PC-3 (cell line): Measurements from ENCODE around the gene TMEM87B. TPM values are rescaled to one million over a fixed set of nuclear protein-coding genes. Genes with fewer than 3 reads are reported as not detected.
A peak's percentile ranks its signal among the peaks of the same experiment; 100 is the strongest.
"Not testable (repeated sequence)": the region's sequence is repeated elsewhere in the genome, so short reads cannot be mapped to it uniquely, and the experiment has no call there.

Experiments
- ATAC-seq: fragments of 200-7000 bp; cut with Tn5 transposase; 2 replicates; pipeline ENCODE4 v1.9.1; 2020; ENCODE audit warnings: mild to moderate bottlenecking, moderate library complexity
- BruUV-seq: library from RNA; stranded (reverse); fragments of 400-500 nt; replicated peaks from 2 replicates; lab custom pipeline; 2021; lab: Mats Ljungman, UMichigan
- CTCF ChIA-PET: fragments of 300-600 bp; sonication (Branson Sonifier 250); formaldehyde crosslinking; loops from one replicate; lab custom pipeline; 2022; ENCODE audit warnings: antibody characterized with exemption; lab: Charles Lee
- POLR2A ChIA-PET: fragments of 300-600 bp; sonication (Branson Sonifier 250); formaldehyde crosslinking; loops from one replicate; lab custom pipeline; 2022; ENCODE audit warnings: antibody characterized with exemption; ENCODE audit not compliant: unreplicated experiment; lab: Charles Lee
- DNase-seq: peaks from one replicate; pipeline ENCODE4 v3.0.0-alpha.2; 2015
- H2AFZ ChIP-seq: fragments of 300-600 bp; sonication (generic); 2 replicates; pipeline ENCODE4 v1.6.0; 2016; ENCODE audit warnings: antibody characterized with exemption, low read length
- H3F3A ChIP-seq: fragments of 300-600 bp; sonication (generic); one replicate; pipeline ENCODE4 v1.6.0; 2017; ENCODE audit warnings: antibody characterized with exemption, low read length, control low read depth, mild to moderate bottlenecking; ENCODE audit not compliant: unreplicated experiment
- H3K27ac ChIP-seq: fragments of 300-600 bp; sonication (generic); 2 replicates; pipeline ENCODE4 v1.5.1; 2016; ENCODE audit warnings: mild to moderate bottlenecking, low read length
- H3K27me3 ChIP-seq: fragments of 300-600 bp; sonication (generic); 2 replicates; pipeline ENCODE4 v1.6.1; 2016; ENCODE audit warnings: low read length, mixed read lengths
- H3K36me3 ChIP-seq: fragments of 300-600 bp; sonication (generic); 2 replicates; pipeline ENCODE4 v1.6.1; 2016; ENCODE audit warnings: low read depth, mixed run types, low read length, mixed read lengths
- H3K4me1 ChIP-seq: fragments of 300-600 bp; sonication (generic); 2 replicates; pipeline ENCODE4 v1.5.1; 2016; ENCODE audit warnings: low read length; ENCODE audit not compliant: insufficient read depth
- H3K4me2 ChIP-seq: fragments of 300-600 bp; sonication (generic); 2 replicates; pipeline ENCODE4 v1.6.0; 2016; ENCODE audit warnings: low read length
- H3K4me3 ChIP-seq: fragments of 300-600 bp; sonication (generic); 2 replicates; pipeline ENCODE4 v1.5.1; 2016; ENCODE audit warnings: mild to moderate bottlenecking, low read length, mixed read lengths
- H3K79me2 ChIP-seq: fragments of 300-600 bp; sonication (generic); 2 replicates; pipeline ENCODE4 v1.6.1; 2017; ENCODE audit warnings: low read length, mixed read lengths
- H3K9ac ChIP-seq: fragments of 300-600 bp; sonication (generic); 2 replicates; pipeline ENCODE4 v1.6.0; 2016; ENCODE audit warnings: mild to moderate bottlenecking, low read length
- H3K9me2 ChIP-seq: fragments of 300-600 bp; sonication (generic); replicated peaks from 2 replicates; pipeline ENCODE4 v1.6.1; 2016; ENCODE audit warnings: mixed run types, low read length, mixed read lengths
- H3K9me3 ChIP-seq: fragments of 300-600 bp; sonication (generic); 2 replicates; pipeline ENCODE4 v1.6.1; 2016; ENCODE audit warnings: low read length, mixed read lengths
- H4K20me1 ChIP-seq: fragments of 300-600 bp; sonication (generic); 2 replicates; pipeline ENCODE4 v1.6.1; 2016; ENCODE audit warnings: low read length, mixed read lengths
- EZH2 ChIP-seq: fragments of 300-600 bp; sonication (generic); IDR thresholded peaks from one replicate; pipeline ENCODE4 v1.6.1; 2017; ENCODE audit warnings: antibody characterized with exemption, mild to moderate bottlenecking, low read length; ENCODE audit not compliant: unreplicated experiment
- EZH2phosphoT487 ChIP-seq: fragments of 300-600 bp; sonication (generic); IDR thresholded peaks from 2 replicates; pipeline ENCODE4 v1.6.1; 2018; ENCODE audit warnings: mild to moderate bottlenecking, antibody characterized with exemption, low read length, borderline replicate concordance
- intact Hi-C: fragments of 100-400 bp; cut with micrococcal nuclease; formaldehyde crosslinking; loops from 2 replicates; pipeline ENCODE4 v1.9.0; 2023
- total RNA-seq: library from RNA; depleted of rRNA; stranded (reverse); fragments of >200 nt; gene quantifications from 2 replicates; pipeline ENCODE4 v1.2.3, GENCODE V29; 2014
- TF ChIP-seq, protein P1 (sequence below): fragments of 300-600 bp; sonication (generic); conservative IDR thresholded peaks from 2 replicates; pipeline ENCODE4 v1.5.1; 2017; ENCODE audit warnings: antibody characterized with exemption, low read depth, mild to moderate bottlenecking, low read length

Gene TMEM87B
- total RNA-seq, 1 experiment from 2014 or later: 11.2 TPM

DNA sequence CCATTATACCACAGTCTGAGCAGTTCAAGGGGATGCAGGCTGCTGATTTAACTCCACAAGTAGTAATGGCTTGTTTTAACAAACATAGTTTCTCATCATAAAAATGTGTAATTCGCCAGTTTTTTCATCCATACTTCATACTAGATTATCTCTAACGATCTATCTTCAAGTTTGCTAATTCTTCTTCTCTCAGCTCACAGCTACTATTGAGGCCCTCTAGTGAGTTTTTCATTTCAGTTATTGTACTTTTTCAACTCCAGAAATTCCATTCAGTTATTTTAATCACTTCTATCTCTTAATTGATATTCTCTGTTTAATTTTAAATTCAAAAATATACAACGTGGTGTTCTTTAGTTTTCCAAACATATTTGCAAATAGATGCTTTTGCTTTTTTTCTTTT, 20.1 kb upstream of the TMEM87B start:
- Histone ChIP-seq H3K79me2 (no peaks in the 10 kb centered on the region), H3K27me3 (no peaks in the 10 kb centered on the region), H3F3A (no peaks in the 10 kb centered on the region), H3K9ac (no peak overlapping the region), H3K36me3 (no peaks in the 10 kb centered on the region), H3K27ac (no peak overlapping the region), H3K4me1 (peaks cover 22% of the 10 kb centered on the region), H4K20me1 (no peaks in the 10 kb centered on the region), H3K9me3 (no peaks in the 10 kb centered on the region; the same call in 1 of the 2 replicates), H3K9me2 (no peaks in the 10 kb centered on the region), H3K4me3 (no peak overlapping the region), H2AFZ (no peak overlapping the region), H3K4me2 (no peak overlapping the region)
- DNase-seq (no peak), ATAC-seq (no peak)
- POLR2A ChIA-PET: no interaction called here
- no TSS peak for BruUV-seq
- CTCF ChIA-PET: no interaction called here
- TF ChIP-seq, protein P1, sequence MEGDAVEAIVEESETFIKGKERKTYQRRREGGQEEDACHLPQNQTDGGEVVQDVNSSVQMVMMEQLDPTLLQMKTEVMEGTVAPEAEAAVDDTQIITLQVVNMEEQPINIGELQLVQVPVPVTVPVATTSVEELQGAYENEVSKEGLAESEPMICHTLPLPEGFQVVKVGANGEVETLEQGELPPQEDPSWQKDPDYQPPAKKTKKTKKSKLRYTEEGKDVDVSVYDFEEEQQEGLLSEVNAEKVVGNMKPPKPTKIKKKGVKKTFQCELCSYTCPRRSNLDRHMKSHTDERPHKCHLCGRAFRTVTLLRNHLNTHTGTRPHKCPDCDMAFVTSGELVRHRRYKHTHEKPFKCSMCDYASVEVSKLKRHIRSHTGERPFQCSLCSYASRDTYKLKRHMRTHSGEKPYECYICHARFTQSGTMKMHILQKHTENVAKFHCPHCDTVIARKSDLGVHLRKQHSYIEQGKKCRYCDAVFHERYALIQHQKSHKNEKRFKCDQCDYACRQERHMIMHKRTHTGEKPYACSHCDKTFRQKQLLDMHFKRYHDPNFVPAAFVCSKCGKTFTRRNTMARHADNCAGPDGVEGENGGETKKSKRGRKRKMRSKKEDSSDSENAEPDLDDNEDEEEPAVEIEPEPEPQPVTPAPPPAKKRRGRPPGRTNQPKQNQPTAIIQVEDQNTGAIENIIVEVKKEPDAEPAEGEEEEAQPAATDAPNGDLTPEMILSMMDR: no peak
- TF ChIP-seq EZH2 (no peak), EZH2phosphoT487 (no peak)
- intact Hi-C loops: no loop called here

DNA sequence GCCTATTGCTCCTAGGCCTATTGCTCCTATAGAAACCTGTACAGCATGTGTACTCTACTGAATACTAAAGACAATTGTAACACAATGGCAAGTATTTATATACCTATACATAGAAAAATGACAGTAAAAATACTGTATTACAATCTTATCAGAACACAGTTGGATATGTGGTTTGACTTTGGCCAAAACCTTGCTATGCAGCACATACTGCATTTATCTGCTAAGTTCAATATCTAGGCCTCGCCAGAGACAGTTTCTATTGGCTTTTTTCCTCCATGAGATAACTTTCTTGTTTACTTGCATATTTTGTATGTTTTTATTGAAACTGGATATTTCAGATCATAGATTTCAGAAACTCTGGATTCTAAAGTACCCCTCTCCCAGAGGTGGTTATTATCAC, 19.3 kb upstream of the TMEM87B start:
- Histone ChIP-seq H3K36me3 (no peaks in the 10 kb centered on the region), H3K4me1 (peaks cover 20% of the 10 kb centered on the region), H3K79me2 (no peaks in the 10 kb centered on the region), H4K20me1 (no peaks in the 10 kb centered on the region), H2AFZ (no peak overlapping the region), H3K9ac (no peak overlapping the region), H3K4me3 (no peak overlapping the region), H3K27me3 (no peaks in the 10 kb centered on the region), H3K9me3 (no peaks in the 10 kb centered on the region; the same call in 1 of the 2 replicates), H3K27ac (no peak overlapping the region), H3K9me2 (no peaks in the 10 kb centered on the region), H3F3A (no peaks in the 10 kb centered on the region), H3K4me2 (no peak overlapping the region)
- BruUV-seq: no TSS peak
- TF ChIP-seq, protein P1: no peak
- TF ChIP-seq EZH2phosphoT487 (no peak), EZH2 (no peak)
- intact Hi-C loops: no loop called here
- no peak for DNase-seq
- CTCF ChIA-PET: no interaction called here
- POLR2A ChIA-PET: no interaction called here
- ATAC-seq: no peak

DNA sequence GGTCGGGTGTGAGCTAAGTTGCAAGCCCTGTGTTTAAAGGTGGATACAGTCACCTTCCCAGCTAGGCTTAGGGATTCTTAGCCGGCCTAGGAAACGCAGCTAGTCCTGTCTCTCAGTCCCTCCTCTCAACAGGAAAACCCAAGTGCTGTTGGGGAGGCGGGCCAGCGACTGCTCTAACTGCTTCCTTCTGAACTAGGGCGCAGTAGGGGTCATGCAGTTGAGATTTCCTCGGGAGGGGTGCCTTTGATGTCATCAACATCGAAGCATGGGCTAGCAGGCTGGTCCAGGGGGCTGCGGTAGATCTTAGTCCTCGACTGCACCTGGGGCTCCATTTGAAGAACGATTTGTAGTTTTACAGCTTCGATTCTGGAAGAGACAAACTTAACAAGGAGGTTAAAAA, 15.5 kb upstream of the TMEM87B start:
- H3K9me3 ChIP-seq, ATAC-seq, H2AFZ ChIP-seq, H3K4me1 ChIP-seq, CTCF ChIA-PET, DNase-seq, H3K4me2 ChIP-seq, H3K36me3 ChIP-seq, H3F3A ChIP-seq, H3K27ac ChIP-seq, intact Hi-C loops, H3K4me3 ChIP-seq, H4K20me1 ChIP-seq, H3K79me2 ChIP-seq, POLR2A ChIA-PET, H3K9ac ChIP-seq, H3K27me3 ChIP-seq, H3K9me2 ChIP-seq, BruUV-seq: not testable (repeated sequence)

DNA sequence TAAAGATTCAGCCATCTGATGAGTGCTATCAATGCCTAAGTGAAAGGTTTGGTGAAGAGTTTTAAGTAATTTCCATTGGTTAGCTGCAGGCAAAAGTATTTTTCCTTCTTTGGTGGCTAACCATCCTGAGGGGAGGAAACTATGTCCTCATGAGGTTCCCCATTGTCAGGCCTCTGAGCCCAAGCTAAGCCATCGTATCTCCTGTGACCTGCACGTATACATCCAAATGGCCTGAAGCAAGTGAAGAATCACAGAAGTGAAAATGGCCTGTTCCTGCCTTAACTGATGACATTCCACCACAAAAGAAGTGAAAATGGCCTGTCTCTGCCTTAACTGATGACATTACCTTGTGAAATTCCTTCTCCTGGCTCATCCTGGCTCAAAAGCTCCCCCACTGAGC, 15.0 kb upstream of the TMEM87B start:
- H3K9me3 ChIP-seq, CTCF ChIA-PET, H3K4me1 ChIP-seq, H3K27me3 ChIP-seq, H3K36me3 ChIP-seq, BruUV-seq, POLR2A ChIA-PET, H2AFZ ChIP-seq, H3K9me2 ChIP-seq, H3K4me3 ChIP-seq, H3K4me2 ChIP-seq, H3K27ac ChIP-seq, H3K79me2 ChIP-seq, H3K9ac ChIP-seq, DNase-seq, intact Hi-C loops, H4K20me1 ChIP-seq, H3F3A ChIP-seq, ATAC-seq: not testable (repeated sequence)

DNA sequence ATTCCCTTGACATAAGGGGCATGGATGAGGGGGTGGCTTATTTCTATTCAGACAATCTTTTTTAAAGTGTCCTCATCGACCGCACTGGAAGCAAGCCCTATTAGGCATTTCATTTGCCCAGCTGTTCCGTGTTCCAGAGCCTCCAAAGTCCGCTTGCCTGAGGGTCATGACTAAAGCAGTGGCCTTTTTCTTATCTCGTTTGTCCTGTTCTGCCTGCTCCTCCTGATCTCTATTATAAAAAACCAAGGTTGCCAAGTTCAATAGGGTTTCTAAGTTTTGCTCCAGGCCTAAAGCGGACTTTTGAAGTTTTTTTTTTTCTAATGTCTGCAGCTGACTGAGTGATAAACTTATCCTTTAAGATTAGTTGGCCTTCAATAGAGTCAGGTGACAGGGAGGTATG, 13.6 kb upstream of the TMEM87B start:
- DNase-seq: peak; percentile 85
- intact Hi-C loops, POLR2A ChIA-PET, H3K9me2 ChIP-seq, H3K27ac ChIP-seq, H3K9me3 ChIP-seq, H3K79me2 ChIP-seq, H3K36me3 ChIP-seq, H2AFZ ChIP-seq, ATAC-seq, H4K20me1 ChIP-seq, H3K4me1 ChIP-seq, H3K4me3 ChIP-seq, BruUV-seq, H3K27me3 ChIP-seq, H3F3A ChIP-seq, H3K9ac ChIP-seq: not testable (repeated sequence)
- CTCF ChIA-PET: interaction anchor here (0.6 kb wide), 1 partner anchor 1360 kb away, joined by 4 read pairs; no protein-coding TSS in a partner anchor
- H3K4me2 ChIP-seq: 0 out of 2 replicates have a peak overlapping the region, but pooled peaks have one; percentile 16
